IPS-20b (cell line): ENCODE measurements around the gene IFRD1.

Experiments used
- H3K27ac ChIP-seq: one replicate; pipeline ENCODE4 v1.5.1; 2013; ENCODE audit warnings: low read length
- H3K27me3 ChIP-seq: 2 replicates; pipeline ENCODE4 v1.6.1; 2013; ENCODE audit warnings: mild to moderate bottlenecking, low read length, inconsistent platforms; ENCODE audit not compliant: insufficient read depth
- H3K36me3 ChIP-seq: 2 replicates; pipeline ENCODE4 v1.6.1; 2013; ENCODE audit warnings: low read depth, mild to moderate bottlenecking, inconsistent platforms, low read length, moderate library complexity; ENCODE audit not compliant: insufficient read depth
- H3K4me1 ChIP-seq: 2 replicates; pipeline ENCODE4 v1.6.1; 2013; ENCODE audit warnings: mild to moderate bottlenecking, control low read depth, inconsistent platforms, low read length, moderate library complexity; ENCODE audit not compliant: insufficient read depth
- H3K4me3 ChIP-seq: 2 replicates; pipeline ENCODE4 v1.5.1; 2013; ENCODE audit warnings: mild to moderate bottlenecking, low read length, inconsistent platforms
- H3K9ac ChIP-seq: 2 replicates; pipeline ENCODE4 v1.6.1; 2013; ENCODE audit warnings: low read depth, mild to moderate bottlenecking, inconsistent platforms, low read length, moderate library complexity
- H3K9me3 ChIP-seq: 2 replicates; pipeline ENCODE4 v1.6.1; 2013; ENCODE audit warnings: mild to moderate bottlenecking, low read depth, low read length, inconsistent platforms; ENCODE audit not compliant: insufficient read depth

The IFRD1 gene

GRCh38 chr7:112467867-112468266 lies 17.6 kb downstream of the IFRD1 start:
- no peaks in the 10 kb centered on the region for H3K4me1 ChIP-seq
- no peak overlapping the region for H3K4me3 ChIP-seq

GRCh38 chr7:112470194-112470593 lies 19.9 kb downstream of the IFRD1 start:
- H3K4me3 ChIP-seq, result no peak overlapping the region
- H3K27me3 ChIP-seq, result no peaks in the 10 kb centered on the region
- H3K36me3 ChIP-seq, result peaks cover 94% of the 10 kb centered on the region
- no peaks in the 10 kb centered on the region for H3K4me1 ChIP-seq
- H3K9me3 ChIP-seq, result no peaks in the 10 kb centered on the region
- no peak overlapping the region for H3K27ac ChIP-seq
- H3K9ac ChIP-seq, result no peak overlapping the region

More at GRCh38 chr7:112467867-112468266, 17.6 kb downstream of the IFRD1 start:
- Histone ChIP-seq H3K9me3 (no peaks in the 10 kb centered on the region), H3K9ac (no peak overlapping the region), H3K27ac (no peak overlapping the region), H3K27me3 (no peaks in the 10 kb centered on the region), H3K36me3 (peaks cover 99% of the 10 kb centered on the region)

- no peaks in the 10 kb centered on the region for H3K4me1 ChIP-seq
- no peak overlapping the region for H3K27ac ChIP-seq
- no peak overlapping the region for H3K9ac ChIP-seq
- H3K4me3 ChIP-seq, result no peak overlapping the region
- peaks cover 57% of the 10 kb centered on the region for H3K36me3 ChIP-seq
- no peaks in the 10 kb centered on the region for H3K9me3 ChIP-seq
- no peaks in the 10 kb centered on the region for H3K27me3 ChIP-seq
These were observed 26.3 kb downstream of the IFRD1 start for GRCh38 chr7:112476390-112477052.

GRCh38 chr7:112481121-112481736 lies 31.0 kb downstream of the IFRD1 start:
- Histone ChIP-seq H3K9ac (no peak overlapping the region), H3K9me3 (no peaks in the 10 kb centered on the region), H3K4me3 (no peak overlapping the region), H3K4me1 (no peaks in the 10 kb centered on the region; the same call in 1 of the 2 replicates), H3K27ac (no peak overlapping the region), H3K36me3 (peaks cover 15% of the 10 kb centered on the region; the same call in 1 of the 2 replicates), H3K27me3 (no peaks in the 10 kb centered on the region)

GRCh38 chr7:112481833-112482670 lies 31.8 kb downstream of the IFRD1 start:
- Histone ChIP-seq H3K9ac (no peak overlapping the region), H3K27ac (no peak overlapping the region), H3K4me1 (no peaks in the 10 kb centered on the region; the same call in 1 of the 2 replicates), H3K36me3 (peaks cover 8% of the 10 kb centered on the region; the same call in 1 of the 2 replicates), H3K9me3 (no peaks in the 10 kb centered on the region), H3K4me3 (no peak overlapping the region), H3K27me3 (no peaks in the 10 kb centered on the region)

GRCh38 chr7:112484671-112485167 lies 34.5 kb downstream of the IFRD1 start:
- Histone ChIP-seq H3K27me3 (no peaks in the 10 kb centered on the region), H3K4me3 (no peak overlapping the region), H3K4me1 (no peaks in the 10 kb centered on the region; the same call in 1 of the 2 replicates), H3K27ac (no peak overlapping the region), H3K9me3 (no peaks in the 10 kb centered on the region), H3K9ac (no peak overlapping the region), H3K36me3 (no peaks in the 10 kb centered on the region)

GRCh38 chr7:112485766-112486165 lies 35.5 kb downstream of the IFRD1 start:
- Histone ChIP-seq H3K4me1 (no peaks in the 10 kb centered on the region; the same call in 1 of the 2 replicates), H3K27ac (no peak overlapping the region), H3K27me3 (no peaks in the 10 kb centered on the region), H3K36me3 (no peaks in the 10 kb centered on the region), H3K4me3 (no peak overlapping the region), H3K9ac (no peak overlapping the region), H3K9me3 (no peaks in the 10 kb centered on the region)

- H3K9ac ChIP-seq, result no peak overlapping the region
- no peaks in the 10 kb centered on the region for H3K4me1 ChIP-seq
- H3K27ac ChIP-seq, result no peak overlapping the region
- no peak overlapping the region for H3K4me3 ChIP-seq
- H3K27me3 ChIP-seq, result no peaks in the 10 kb centered on the region
- H3K9me3 ChIP-seq, result no peaks in the 10 kb centered on the region
- H3K36me3 ChIP-seq, result no peaks in the 10 kb centered on the region
These were observed 37.4 kb downstream of the IFRD1 start for GRCh38 chr7:112487457-112488263.

- no peaks in the 10 kb centered on the region for H3K27me3 ChIP-seq
- no peak overlapping the region for H3K27ac ChIP-seq
- no peaks in the 10 kb centered on the region for H3K4me1 ChIP-seq
- no peaks in the 10 kb centered on the region for H3K9me3 ChIP-seq
- no peaks in the 10 kb centered on the region for H3K36me3 ChIP-seq
- H3K9ac ChIP-seq, result no peak overlapping the region
- H3K4me3 ChIP-seq, result no peak overlapping the region
These were observed 37.9 kb downstream of the IFRD1 start for GRCh38 chr7:112488264-112488552.

- H3K4me1 ChIP-seq, result no peaks in the 10 kb centered on the region
- H3K36me3 ChIP-seq, result no peaks in the 10 kb centered on the region
- no peak overlapping the region for H3K27ac ChIP-seq
- no peaks in the 10 kb centered on the region for H3K27me3 ChIP-seq
- no peaks in the 10 kb centered on the region for H3K9me3 ChIP-seq
- H3K4me3 ChIP-seq, result no peak overlapping the region
- no peak overlapping the region for H3K9ac ChIP-seq
These were observed 41.9 kb downstream of the IFRD1 start for GRCh38 chr7:112492186-112492585.

GRCh38 chr7:112494656-112495055 lies 44.4 kb downstream of the IFRD1 start:
- Histone ChIP-seq H3K36me3 (no peaks in the 10 kb centered on the region), H3K9ac (no peak overlapping the region), H3K4me1 (no peaks in the 10 kb centered on the region), H3K4me3 (no peak overlapping the region), H3K27ac (no peak overlapping the region), H3K9me3 (no peaks in the 10 kb centered on the region), H3K27me3 (no peaks in the 10 kb centered on the region)
